MCF 10A (cell line): ENCODE data around the gene PRSS48. TPM values are rescaled to one million over a fixed set of nuclear protein-coding genes. Genes with fewer than 3 reads are reported as not detected.

ENCODE experiments used
- BruUV-seq: library from RNA; stranded (reverse); fragments of 400-500 nt; replicated peaks from 2 replicates; lab custom pipeline; 2021; lab: Mats Ljungman, UMichigan
- CTCF ChIA-PET: fragments of 300-600 bp; sonication (Branson Sonifier 250); formaldehyde crosslinking; extraction: SDS; loops from one replicate; lab custom pipeline; 2021; ENCODE audit warnings: antibody characterized with exemption, inconsistent platforms; lab: Yijun Ruan, JAX
- POLR2A ChIA-PET: fragments of 300-600, 350-650 bp; sonication (Branson Sonifier 250); formaldehyde crosslinking; extraction: SDS; loops from one replicate; lab custom pipeline; 2020; ENCODE audit warnings: antibody characterized with exemption, inconsistent platforms; lab: Yijun Ruan, JAX
- DNase-seq: peaks from one replicate; pipeline ENCODE4 v3.0.0-alpha.2; 2018; ENCODE audit not compliant: unreplicated experiment
- H3K27ac Mint-ChIP-seq: one replicate; pipeline ENCODE4 v1.8.0; 2022; ENCODE audit warnings: mild to moderate bottlenecking, low read depth, mixed read lengths; ENCODE audit not compliant: unreplicated experiment
- H3K27me3 Mint-ChIP-seq: one replicate; pipeline ENCODE4 v1.8.0; 2022; ENCODE audit warnings: mixed read lengths; ENCODE audit not compliant: insufficient read depth, unreplicated experiment
- H3K36me3 Mint-ChIP-seq: one replicate; pipeline ENCODE4 v1.8.0; 2022; ENCODE audit warnings: mild to moderate bottlenecking, moderate library complexity, mixed read lengths; ENCODE audit not compliant: insufficient read depth, unreplicated experiment
- H3K4me1 Mint-ChIP-seq: one replicate; pipeline ENCODE4 v1.8.0; 2022; ENCODE audit warnings: mixed read lengths; ENCODE audit not compliant: insufficient read depth, unreplicated experiment
- H3K4me3 Mint-ChIP-seq: one replicate; pipeline ENCODE4 v1.8.0; 2022; ENCODE audit warnings: mild to moderate bottlenecking, moderate library complexity, mixed read lengths; ENCODE audit not compliant: unreplicated experiment
- H3K9me3 Mint-ChIP-seq: one replicate; pipeline ENCODE4 v1.8.0; 2022; ENCODE audit warnings: mixed read lengths; ENCODE audit not compliant: unreplicated experiment
- CTCF ChIP-seq: fragments of 200-600 bp; IDR thresholded peaks from one replicate; pipeline ENCODE4 v1.8.0; 2022; ENCODE audit warnings: antibody characterized with exemption, mild to moderate bottlenecking; ENCODE audit not compliant: unreplicated experiment
- intact Hi-C: fragments of 100-400 bp; cut with micrococcal nuclease; formaldehyde crosslinking; loops from 2 replicates; pipeline ENCODE4 v1.14.1; 2022
- total RNA-seq: library from RNA; stranded (reverse); gene quantifications from 2 replicates; pipeline ENCODE4 v1.2.3, GENCODE V29; 2022

PRSS48 gene
- total RNA-seq, 1 experiment from 2014 or later: not detected

DNA sequence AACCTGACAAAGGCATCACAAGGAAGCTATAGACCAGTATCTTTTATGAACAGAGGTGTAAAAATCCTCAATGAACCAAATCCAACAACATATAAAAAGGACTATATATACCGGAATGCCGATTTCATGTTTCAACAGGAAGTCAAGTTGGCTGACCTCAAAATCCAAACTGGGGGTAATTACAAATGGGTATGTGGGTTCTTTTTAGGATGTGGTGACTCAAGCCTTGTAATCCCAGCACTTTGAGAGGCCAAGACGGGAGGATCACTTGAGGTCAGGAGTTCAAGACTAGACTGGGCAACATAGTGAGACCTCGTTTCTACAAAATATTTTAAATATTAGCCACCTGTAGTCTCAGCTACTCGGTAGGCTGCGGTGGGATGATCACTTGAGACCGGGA is 10.4 kb downstream of the PRSS48 start:
- no TSS peak for BruUV-seq
- no peaks in the 10 kb centered on the region for H3K27me3 Mint-ChIP-seq
- DNase-seq: peak; percentile 5
- H3K4me1 Mint-ChIP-seq: peaks cover 5% of the 10 kb centered on the region
- H3K9me3 Mint-ChIP-seq: peaks cover 6% of the 10 kb centered on the region
- no peak for TF ChIP-seq CTCF
- intact Hi-C loops: no loop called here
- peaks cover 16% of the 10 kb centered on the region for H3K36me3 Mint-ChIP-seq
- H3K27ac Mint-ChIP-seq: no peak overlapping the region
- ChIA-PET POLR2A (interaction anchor here (0.6 kb wide), 1 partner anchor 9 kb away, joined by 3 read pairs; no protein-coding TSS in a partner anchor), CTCF (no interaction called here)
- no peak overlapping the region for H3K4me3 Mint-ChIP-seq

GRCh38 chr4:151291485-151291884 is 14.5 kb downstream of the PRSS48 start:
- Mint-ChIP-seq H3K9me3 (no peaks in the 10 kb centered on the region), H3K27me3 (no peaks in the 10 kb centered on the region), H3K27ac (no peak overlapping the region), H3K36me3 (peaks cover 7% of the 10 kb centered on the region), H3K4me3 (no peak overlapping the region), H3K4me1 (peaks cover 10% of the 10 kb centered on the region)
- ChIA-PET CTCF (no interaction called here), POLR2A (interaction anchor here (0.7 to 2.7 kb wide), 2 partner anchors 13 to 56 kb away, joined by 3 to 9 read pairs; no protein-coding TSS in a partner anchor)
- no TSS peak for BruUV-seq
- TF ChIP-seq CTCF: no peak
- intact Hi-C loops: no loop called here
- DNase-seq: no peak

GRCh38 chr4:151292038-151292437 is 15.1 kb downstream of the PRSS48 start:
- peaks cover 11% of the 10 kb centered on the region for H3K4me1 Mint-ChIP-seq
- POLR2A ChIA-PET: interaction anchor here (0.7 to 2.7 kb wide), 2 partner anchors 12 to 56 kb away, joined by 3 to 9 read pairs; no protein-coding TSS in a partner anchor
- H3K27ac Mint-ChIP-seq: no peak overlapping the region
- no peaks in the 10 kb centered on the region for H3K9me3 Mint-ChIP-seq
- no TSS peak for BruUV-seq
- no peak overlapping the region for H3K4me3 Mint-ChIP-seq
- no peak for TF ChIP-seq CTCF
- intact Hi-C loops: no loop called here
- peaks cover 7% of the 10 kb centered on the region for H3K36me3 Mint-ChIP-seq
- no peak for DNase-seq
- CTCF ChIA-PET: interaction anchor here (0.9 kb wide), 1 partner anchor 16 kb away, joined by 3 read pairs; no protein-coding TSS in a partner anchor
- no peaks in the 10 kb centered on the region for H3K27me3 Mint-ChIP-seq

DNA sequence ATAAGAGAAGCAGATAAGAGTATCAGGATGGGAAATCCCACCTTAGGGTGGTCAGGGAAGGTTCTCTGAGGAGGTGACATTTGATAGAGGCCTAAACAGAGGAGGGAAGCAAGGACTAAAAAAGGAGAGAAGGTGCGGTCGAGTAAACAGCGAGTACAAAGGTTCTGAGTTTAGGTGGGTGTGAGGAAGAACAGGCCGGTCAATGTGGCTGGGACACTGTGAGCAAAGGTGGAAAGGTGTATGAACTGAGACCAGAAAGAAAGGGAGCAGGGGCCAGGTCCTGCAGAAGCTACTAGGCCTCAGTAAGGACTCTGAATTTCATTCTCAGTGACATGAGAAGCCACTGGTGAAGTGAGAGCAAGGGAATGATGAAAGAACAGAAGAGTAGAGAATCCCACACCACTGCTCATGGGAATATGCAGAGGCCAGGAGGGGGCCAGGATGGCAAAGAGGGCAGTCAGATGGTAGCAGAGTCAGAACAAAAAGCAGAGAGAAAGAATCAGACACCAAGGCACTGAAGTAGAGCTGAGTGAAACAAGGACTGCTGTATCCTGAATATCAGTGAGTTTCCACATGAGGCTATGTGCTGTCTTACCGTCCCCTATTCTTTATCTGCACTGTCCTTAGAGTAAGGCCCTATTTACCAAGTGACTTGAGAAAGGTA is 18.0 kb downstream of the PRSS48 start:
- BruUV-seq: no TSS peak
- H3K27me3 Mint-ChIP-seq: no peaks in the 10 kb centered on the region
- no peak overlapping the region for H3K4me3 Mint-ChIP-seq
- intact Hi-C loops: no loop called here
- H3K9me3 Mint-ChIP-seq: no peaks in the 10 kb centered on the region
- no peak for DNase-seq
- ChIA-PET CTCF (no interaction called here), POLR2A (interaction anchor here (1.1 kb wide), 1 partner anchor 10 kb away, joined by 3 read pairs; no protein-coding TSS in a partner anchor)
- no peak overlapping the region for H3K27ac Mint-ChIP-seq
- H3K36me3 Mint-ChIP-seq: peaks cover 7% of the 10 kb centered on the region
- H3K4me1 Mint-ChIP-seq: peaks cover 21% of the 10 kb centered on the region
- no peak for TF ChIP-seq CTCF
